DMS114 treated with DMSO at 0.1 percent for 48 hours (cell line): ENCODE data around the gene TMPRSS3.

Experiments
- DNase-seq: peaks from one replicate; lab custom pipeline; 2025; ENCODE audit not compliant: unreplicated experiment; lab: John Stamatoyannopoulos, UW

Gene TMPRSS3

GRCh38 chr21:42374864-42375499 lies 20.9 kb downstream of the TMPRSS3 start:
- DNase-seq: no peak

GRCh38 chr21:42374457-42374856 lies 21.4 kb downstream of the TMPRSS3 start:
- DNase-seq: no peak

- DNase-seq: no peak
Observed at GRCh38 chr21:42373908-42374455, 21.9 kb downstream of the TMPRSS3 start.

GRCh38 chr21:42373196-42373907 lies 22.5 kb downstream of the TMPRSS3 start:
- DNase-seq: no peak

- no peak for DNase-seq
Observed at GRCh38 chr21:42370894-42371654, 24.8 kb downstream of the TMPRSS3 start.

GRCh38 chr21:42369821-42370220 lies 26.0 kb downstream of the TMPRSS3 start:
- DNase-seq: no peak

- no peak for DNase-seq
Observed at GRCh38 chr21:42367367-42368165, 28.3 kb downstream of the TMPRSS3 start.

- no peak for DNase-seq
Observed at GRCh38 chr21:42366292-42367010, 29.4 kb downstream of the TMPRSS3 start, which contains the start of gene TFF1. Gene TFF1 (minus strand): TSS chr21:42366535. CDS start chr21:42366495, 40 bp downstream.

GRCh38 chr21:42365770-42366169 lies 30.1 kb downstream of the TMPRSS3 start:
- no peak for DNase-seq

GRCh38 chr21:42364304-42364865 lies 31.5 kb downstream of the TMPRSS3 start:
- no peak for DNase-seq

- no peak for DNase-seq
Observed at GRCh38 chr21:42363312-42363711, 32.5 kb downstream of the TMPRSS3 start.

- DNase-seq: no peak
Observed at GRCh38 chr21:42362700-42363099, 33.2 kb downstream of the TMPRSS3 start.

- DNase-seq: no peak
Observed at GRCh38 chr21:42362198-42362597, 33.7 kb downstream of the TMPRSS3 start.

- no peak for DNase-seq
Observed at GRCh38 chr21:42361286-42361685, 34.6 kb downstream of the TMPRSS3 start.

- no peak for DNase-seq
Observed at GRCh38 chr21:42360317-42360716, 35.5 kb downstream of the TMPRSS3 start.

- DNase-seq: no peak
Observed at GRCh38 chr21:42358937-42359336, 36.9 kb downstream of the TMPRSS3 start.

- no peak for DNase-seq
Observed at GRCh38 chr21:42358261-42358660, 37.6 kb downstream of the TMPRSS3 start.

GRCh38 chr21:42357307-42357706 lies 38.5 kb downstream of the TMPRSS3 start:
- no peak for DNase-seq

GRCh38 chr21:42356650-42357049 lies 39.2 kb downstream of the TMPRSS3 start:
- DNase-seq: no peak

- DNase-seq: no peak
Observed at GRCh38 chr21:42356046-42356445, 39.8 kb downstream of the TMPRSS3 start.
